K562 (cell line): ENCODE data around the gene IPP. TPM values are rescaled to one million over a fixed set of nuclear protein-coding genes. Genes with fewer than 3 reads are reported as not detected.

Experiments
- CBX3 ChIP-seq, 2 experiments: IDR thresholded peaks; 1 replicate in 1 of 2; 2 replicates in 1 of 2; pipeline ENCODE4 v1.6.1; 2012; ENCODE audit warnings: inconsistent platforms in 2 of 2, low read length in 2 of 2, borderline replicate concordance in 1 of 2, control low read depth in 1 of 2
- CREB3L1 ChIP-seq: fragments of 450-650 bp; IDR thresholded peaks from 2 replicates; pipeline ENCODE4 v1.6.1; 2014; ENCODE audit warnings: low read depth, mild to moderate bottlenecking, moderate library complexity, borderline replicate concordance
- CTBP1 ChIP-seq: fragments of 450-650 bp; IDR thresholded peaks from 2 replicates; pipeline ENCODE4 v1.6.1; 2016; ENCODE audit warnings: borderline replicate concordance
- DIDO1 ChIP-seq: fragments of 450-650 bp; IDR thresholded peaks from 2 replicates; pipeline ENCODE4 v1.6.1; 2016; ENCODE audit warnings: low read depth, missing biosample characterization, missing genetic modification characterization
- EGR1 ChIP-seq: fragments of 450-650 bp; conservative IDR thresholded peaks from 2 replicates; pipeline ENCODE4 v1.6.1; 2017; ENCODE audit warnings: mild to moderate bottlenecking
- ELF4 ChIP-seq: fragments of 450-650 bp; formaldehyde crosslinking; IDR thresholded peaks from 2 replicates; pipeline ENCODE4 v1.4.0; 2022; ENCODE audit warnings: missing genetic modification characterization
- ILK ChIP-seq: fragments of 450-650 bp; IDR thresholded peaks from 2 replicates; pipeline ENCODE4 v1.6.1; 2016; ENCODE audit warnings: missing genetic modification characterization, low read depth, mild to moderate bottlenecking, missing compliant biosample characterization, moderate library complexity, borderline replicate concordance
- KDM2B ChIP-seq: fragments of 250-450 bp; sonication (Bioruptor Pico); IDR thresholded peaks from 2 replicates; pipeline ENCODE4 v1.8.0; 2021; ENCODE audit warnings: mild to moderate bottlenecking, moderate library complexity
- NCOA6 ChIP-seq: fragments of 450-650 bp; IDR thresholded peaks from 2 replicates; pipeline ENCODE4 v1.6.1; 2017; ENCODE audit warnings: mild to moderate bottlenecking
- PPARD ChIP-seq: fragments of 250-450 bp; sonication (Bioruptor Pico); IDR thresholded peaks from 2 replicates; pipeline ENCODE4 v1.8.0; 2022; ENCODE audit warnings: inconsistent platforms, mild to moderate bottlenecking, moderate library complexity
- RERE ChIP-seq: sonication (generic); formaldehyde crosslinking; IDR thresholded peaks from 2 replicates; pipeline ENCODE4 v1.8.0; 2023; ENCODE audit warnings: missing genetic modification reagents, mild to moderate bottlenecking, borderline replicate concordance
- SIN3B ChIP-seq: fragments of 450-650 bp; IDR thresholded peaks from 2 replicates; pipeline ENCODE4 v1.6.1; 2017; ENCODE audit warnings: low read depth, mild to moderate bottlenecking, moderate library complexity
- STAT5A ChIP-seq: IDR thresholded peaks from 2 replicates; pipeline ENCODE4 v1.6.1; 2012; ENCODE audit warnings: low read length, inconsistent platforms, borderline replicate concordance
- TAF7 ChIP-seq: fragments of 450-650 bp; IDR thresholded peaks from 2 replicates; pipeline ENCODE4 v1.6.1; 2016; ENCODE audit warnings: missing genetic modification characterization, missing compliant biosample characterization
- TEAD4 ChIP-seq, 2 experiments: sonication (generic) in 1 of 2; formaldehyde crosslinking in 1 of 2; IDR thresholded peaks; 2 replicates each; pipeline versions ENCODE4 v1.6.1 to v1.8.0; 2012 to 2022; ENCODE audit warnings: borderline replicate concordance in 1 of 2, inconsistent platforms in 1 of 2, low read length in 1 of 2, mild to moderate bottlenecking in 1 of 2, missing genetic modification reagents in 1 of 2
- TOE1 ChIP-seq, 2 experiments: fragments of 450-650 bp in 1 of 2; sonication (generic) in 1 of 2; formaldehyde crosslinking in 1 of 2; IDR thresholded peaks; 2 replicates each; pipeline versions ENCODE4 v1.7.1 to v1.8.0; 2016 to 2022; ENCODE audit warnings: borderline replicate concordance in 2 of 2, mild to moderate bottlenecking in 2 of 2, antibody characterized with exemption in 1 of 2, inconsistent platforms in 1 of 2, low read depth in 1 of 2, missing genetic modification reagents in 1 of 2, moderate library complexity in 1 of 2
- TRIM24 ChIP-seq, 2 experiments: fragments of 450-650 bp; IDR thresholded peaks; 2 replicates each; pipeline ENCODE4 v1.6.1; 2016
- polyA plus RNA-seq, 8 experiments: library from polyadenylated mRNA; depleted of rRNA in 4 of 8; stranded (reverse) in 5 of 8; unstranded in 3 of 8; fragments of >200 nt; fragmentation: Nextera tagmentation in 2 of 8; fragmentation: Illumina TruSeq in 1 of 8; extraction: Ambion mirVana in 2 of 8; extraction: Trizol in 1 of 8; gene quantifications; 2 replicates each; pipeline versions ENCODE4 v1.2.1 to v1.2.3, GENCODE V29; 2011 to 2014; ENCODE audit warnings: inconsistent platforms in 1 of 8, missing spikeins in 1 of 8
- total RNA-seq, 7 experiments: library from RNA; depleted of rRNA in 6 of 7; stranded (reverse); fragments of >200 nt in 6 of 7; fragmentation: Illumina TruSeq in 2 of 7; extraction: Trizol in 2 of 7; gene quantifications; 2 replicates each; pipeline versions ENCODE4 v1.2.1 to v1.2.3, GENCODE V29; 2011 to 2021; ENCODE audit warnings: low replicate concordance in 1 of 7

Gene IPP
- total and polyA plus RNA-seq, 9 of the 15 experiments (the other 6 are each of a cell fraction or from before 2014, with no cell fraction given) = 6.9 to 15.1 (median 9.7) TPM

- no peak for TF ChIP-seq PPARD (CRISPR knock-in tag)
- peak; percentile 73 for TF ChIP-seq TOE1 (IDR thresholded peaks at IDR 0.05; ENCODE audit: borderline replicate concordance)
- TF ChIP-seq TOE1 (CRISPR knock-in tag; IDR thresholded peaks at IDR 0.05; ENCODE audit: borderline replicate concordance, low read depth) = 0 out of 2 replicates have a peak, but pooled peaks have one; percentile 49
- peak; percentile 34; the same call in 1 of the 2 replicates for TF ChIP-seq TEAD4 (IDR thresholded peaks at IDR 0.05; ENCODE audit: low read length)
- TF ChIP-seq TEAD4 (CRISPR knock-in tag; IDR thresholded peaks at IDR 0.05; ENCODE audit: borderline replicate concordance) = no peak
- peak; percentile 70; the same call in 1 of the 2 replicates for TF ChIP-seq CREB3L1
- peak; percentile 96 for TF ChIP-seq DIDO1
- peak in 1 of 2 experiments; percentile 98; a peak in 2 of 4 replicates for TF ChIP-seq TRIM24 (IDR thresholded peaks at IDR 0.05)
- TF ChIP-seq KDM2B (CRISPR knock-in tag) = no peak
- TF ChIP-seq EGR1 = no peak
- TF ChIP-seq NCOA6 = no peak
- TF ChIP-seq CBX3 (IDR thresholded peaks at IDR 0.05; ENCODE audit: borderline replicate concordance in 1 of 2, low read length in 2 of 2) = no peak; a peak in 1 of 3 replicates
- TF ChIP-seq CTBP1 = peak; percentile 59
- 0 out of 2 replicates have a peak, but pooled peaks have one; percentile 44 for TF ChIP-seq ELF4 (CRISPR knock-in tag)
- TF ChIP-seq RERE (CRISPR knock-in tag) = no peak
- peak; percentile 98 for TF ChIP-seq TAF7 (tag)
- no peak; the same call in 1 of the 2 replicates for TF ChIP-seq STAT5A
- TF ChIP-seq SIN3B = peak; percentile 93
- no peak for TF ChIP-seq ILK (tag)
Observed at GRCh38 chr1:45687754-45688740, 62.4 kb downstream of the IPP start, which contains the start of gene TMEM69 (continued).
